GM18499 (cell line): ENCODE measurements around the gene EFCAB10.
A peak's percentile ranks its signal among the peaks of the same experiment; 100 is the strongest.
"Not testable (repeated sequence)": the region's sequence is repeated elsewhere in the genome, so short reads cannot be mapped to it uniquely, and the experiment has no call there.

Experiments
- ATAC-seq: cut with Tn5 transposase; IDR thresholded peaks from one replicate; pipeline ENCODE4 v1.9.1; 2021; ENCODE audit warnings: moderate number of reproducible peaks; ENCODE audit not compliant: insufficient read depth, unreplicated experiment

EFCAB10 gene

GRCh38 chr7:105599551-105599950, 18.3 kb upstream of the EFCAB10 start:
- no peak for ATAC-seq

GRCh38 chr7:105599080-105599479, 17.8 kb upstream of the EFCAB10 start:
- ATAC-seq = not testable (repeated sequence)

GRCh38 chr7:105596866-105597265, 15.6 kb upstream of the EFCAB10 start:
- no peak for ATAC-seq

GRCh38 chr7:105594034-105594433, 12.7 kb upstream of the EFCAB10 start:
- ATAC-seq = no peak

- ATAC-seq = no peak
These were observed 10.2 kb upstream of the EFCAB10 start for GRCh38 chr7:105591522-105591921.

GRCh38 chr7:105590793-105591192, 9.5 kb upstream of the EFCAB10 start:
- ATAC-seq = no peak

DNA sequence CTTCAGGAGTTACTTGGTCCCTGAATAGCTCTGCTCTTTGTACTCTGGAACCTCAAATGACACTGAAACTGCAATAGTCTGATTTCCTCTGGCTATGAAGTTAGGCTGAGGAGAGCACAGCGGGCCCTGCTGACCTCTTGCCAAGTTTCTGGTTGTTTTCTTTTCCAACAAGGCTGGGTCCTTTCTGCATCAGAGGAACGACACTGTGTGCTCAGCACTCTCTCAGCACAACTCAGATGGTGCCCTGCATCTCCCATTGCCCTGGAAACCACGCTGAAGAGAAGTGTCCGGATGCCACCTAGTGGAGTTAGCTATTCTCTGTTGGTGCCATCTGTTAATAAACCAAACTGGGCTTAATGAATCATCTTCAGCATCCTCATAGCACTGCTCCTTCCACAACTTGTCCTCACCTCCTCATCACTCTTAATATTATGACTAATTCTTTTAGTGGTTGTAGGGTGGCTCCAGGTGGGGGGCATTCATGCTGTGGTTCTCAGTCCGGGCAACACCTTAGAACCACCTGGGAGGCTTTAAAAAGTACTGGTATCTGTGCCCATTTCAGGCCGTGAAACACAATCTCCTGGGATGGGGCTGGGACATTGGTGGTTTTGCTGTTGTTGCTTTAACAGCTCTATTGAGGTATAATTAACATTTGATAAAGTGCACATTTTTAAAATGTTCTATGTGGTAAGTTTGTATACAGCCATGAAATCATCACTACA, 8.2 kb upstream of the EFCAB10 start:
- peak; percentile 49 for ATAC-seq

DNA sequence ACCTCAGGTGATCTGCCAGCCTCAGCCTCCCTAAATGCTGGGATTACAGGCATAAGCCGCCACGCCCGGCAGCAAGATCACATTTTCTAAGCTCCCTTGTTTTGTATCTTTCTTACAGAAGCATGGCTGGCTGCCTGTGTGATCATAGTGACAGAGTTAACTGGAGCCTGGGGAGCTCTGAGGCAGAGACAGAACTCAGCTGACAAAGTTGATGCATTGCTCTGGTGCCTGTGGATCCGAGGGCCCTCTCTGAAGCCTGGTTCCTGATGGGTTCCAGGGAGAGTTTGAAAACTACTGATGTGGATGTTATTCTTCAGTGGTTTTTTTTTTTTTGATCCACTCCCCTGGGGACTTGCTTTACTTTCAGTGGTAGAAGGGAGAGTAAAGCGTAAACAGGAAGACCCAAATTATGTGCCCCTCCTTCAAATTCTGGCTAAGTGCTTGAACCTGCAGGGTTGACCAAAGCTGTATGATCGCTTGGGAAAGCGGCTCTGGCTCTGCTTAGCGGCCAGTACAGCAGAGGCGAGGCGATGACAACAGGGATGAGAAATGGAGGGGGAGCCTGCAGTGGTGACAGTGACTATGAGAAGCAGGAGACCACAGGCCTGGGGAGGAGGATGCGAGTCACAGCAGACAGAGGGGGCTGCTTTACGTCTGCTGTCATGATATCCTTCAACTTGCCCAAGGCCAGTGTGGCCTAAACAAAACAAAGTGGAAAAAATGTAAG, 6.8 kb upstream of the EFCAB10 start:
- no peak for ATAC-seq

DNA sequence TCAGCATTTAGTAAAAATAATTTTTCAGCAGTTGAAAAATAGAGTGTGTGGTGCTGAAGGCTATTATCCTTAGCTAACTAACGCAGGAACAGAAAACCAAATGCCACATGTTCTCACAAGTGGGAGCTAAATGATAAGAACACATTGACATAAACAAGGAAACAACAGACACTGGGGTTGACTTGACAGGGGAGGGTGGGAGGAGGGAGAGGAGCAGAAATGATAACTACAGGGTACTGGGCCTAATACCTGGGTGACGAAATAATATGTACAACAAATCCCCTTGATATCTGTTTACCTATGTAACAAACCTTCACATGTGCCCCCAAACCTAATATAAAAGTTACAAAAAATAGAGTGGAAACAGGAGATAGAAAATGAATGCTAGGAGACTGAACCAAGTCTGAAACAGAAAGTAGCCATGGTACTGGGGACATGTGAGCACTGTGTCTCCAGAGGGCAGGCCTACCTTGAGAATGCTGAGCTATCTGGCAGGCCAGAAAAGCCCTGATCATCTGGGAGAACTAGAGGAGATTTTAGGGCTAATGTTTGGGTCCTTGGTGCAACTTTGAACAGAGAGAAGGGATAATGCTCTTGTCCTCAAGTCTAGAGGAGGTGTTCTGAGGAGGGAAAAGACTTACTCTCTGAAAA, 4.7 kb upstream of the EFCAB10 start:
- ATAC-seq = no peak

DNA sequence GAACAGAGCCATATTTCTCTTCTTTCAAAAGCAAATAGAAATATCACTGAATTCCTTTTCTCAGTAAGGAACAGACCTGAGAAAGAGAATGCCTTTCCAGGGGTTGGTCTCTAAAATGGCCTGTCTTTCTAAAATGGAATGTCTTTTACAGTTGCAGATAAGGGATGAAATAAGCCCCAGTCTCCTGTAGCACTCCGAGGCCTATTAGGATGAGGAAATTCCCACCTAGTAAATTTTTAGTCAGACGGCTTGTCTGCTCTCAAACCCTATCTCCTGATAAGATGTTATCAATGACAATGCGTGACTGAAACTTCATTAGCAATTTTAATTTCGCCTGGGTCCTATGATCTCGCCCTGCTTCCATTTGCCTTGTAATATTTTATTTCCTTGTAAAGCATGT, 2.9 kb upstream of the EFCAB10 start:
- no peak for ATAC-seq

GRCh38 chr7:105583061-105583460, 1.8 kb upstream of the EFCAB10 start:
- ATAC-seq = no peak

GRCh38 chr7:105580022-105580740, 1.1 kb downstream of the EFCAB10 start:
- ATAC-seq = no peak

DNA sequence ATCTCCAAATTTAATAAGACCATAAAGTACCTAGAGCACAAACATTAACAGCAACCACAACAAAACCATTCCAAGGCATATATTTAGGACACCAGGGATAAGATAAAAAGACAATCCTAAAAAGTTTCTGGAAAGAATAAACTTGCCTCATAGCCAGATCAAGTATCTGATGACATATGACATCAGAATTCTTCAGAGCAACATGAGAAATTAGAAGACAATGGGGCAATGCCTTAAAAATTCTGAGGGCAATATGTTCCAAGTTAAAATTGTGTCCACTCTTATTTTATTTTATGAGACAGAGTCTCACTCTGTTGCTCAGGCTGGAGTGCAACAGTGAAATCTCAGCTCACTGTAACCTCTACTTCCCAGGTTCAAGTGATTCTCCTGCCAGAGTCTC, 2.8 kb downstream of the EFCAB10 start:
- no peak for ATAC-seq

DNA sequence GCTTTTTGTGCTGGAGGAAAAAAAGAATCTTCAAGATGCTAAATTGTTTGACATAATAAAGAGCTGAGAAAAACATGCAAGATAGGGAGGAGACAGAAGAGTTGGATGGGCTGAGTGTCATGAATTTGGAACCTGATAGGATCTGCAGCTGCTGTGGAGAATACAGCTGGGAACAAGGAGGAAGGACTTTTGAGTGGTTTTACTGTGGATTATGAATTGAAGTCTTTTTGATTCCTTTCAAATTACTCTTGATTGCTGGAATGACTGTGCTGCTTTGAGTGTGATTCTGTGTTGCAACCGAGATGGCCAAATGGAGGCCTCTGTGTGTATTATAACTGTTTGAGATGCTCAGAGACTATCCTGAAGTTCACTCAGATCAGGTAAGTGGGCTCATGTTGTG, 4.0 kb downstream of the EFCAB10 start:
- ATAC-seq = no peak

GRCh38 chr7:105571891-105572290, 9.4 kb downstream of the EFCAB10 start:
- ATAC-seq = no peak

DNA sequence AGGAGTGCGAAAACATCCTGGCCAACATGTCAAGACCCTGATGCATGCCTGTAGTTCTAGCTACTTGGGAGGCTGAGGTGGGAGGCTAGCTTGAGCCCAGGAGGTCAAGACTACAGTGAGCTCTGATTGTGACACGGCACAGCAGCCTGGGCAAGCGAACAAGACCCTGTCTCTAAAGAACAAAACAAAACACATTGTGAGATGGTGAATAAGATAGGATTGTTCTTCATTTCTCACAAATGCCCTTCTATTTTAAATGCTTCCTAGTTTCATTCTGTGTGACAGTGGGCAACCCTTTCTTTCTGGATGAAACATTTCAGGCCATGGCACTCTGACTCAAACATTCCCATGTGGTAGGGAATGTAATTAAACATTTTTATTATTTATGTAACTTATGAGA, 13.5 kb downstream of the EFCAB10 start:
- no peak for ATAC-seq

GRCh38 chr7:105567024-105567423, 14.3 kb downstream of the EFCAB10 start:
- ATAC-seq = no peak

- ATAC-seq = no peak
These were observed 16.1 kb downstream of the EFCAB10 start for GRCh38 chr7:105565190-105565589.

- no peak for ATAC-seq
These were observed 21.4 kb downstream of the EFCAB10 start for GRCh38 chr7:105559926-105560325.

- no peak for ATAC-seq
These were observed 43.0 kb downstream of the EFCAB10 start for GRCh38 chr7:105538339-105538738.
